Measurements from ENCODE around the gene TPRX1. TPM values are rescaled to one million over a fixed set of nuclear protein-coding genes. Genes with fewer than 3 reads are reported as not detected.

The TPRX1 gene
- total and polyA plus RNA-seq, 8 donors: not detected

DNA sequence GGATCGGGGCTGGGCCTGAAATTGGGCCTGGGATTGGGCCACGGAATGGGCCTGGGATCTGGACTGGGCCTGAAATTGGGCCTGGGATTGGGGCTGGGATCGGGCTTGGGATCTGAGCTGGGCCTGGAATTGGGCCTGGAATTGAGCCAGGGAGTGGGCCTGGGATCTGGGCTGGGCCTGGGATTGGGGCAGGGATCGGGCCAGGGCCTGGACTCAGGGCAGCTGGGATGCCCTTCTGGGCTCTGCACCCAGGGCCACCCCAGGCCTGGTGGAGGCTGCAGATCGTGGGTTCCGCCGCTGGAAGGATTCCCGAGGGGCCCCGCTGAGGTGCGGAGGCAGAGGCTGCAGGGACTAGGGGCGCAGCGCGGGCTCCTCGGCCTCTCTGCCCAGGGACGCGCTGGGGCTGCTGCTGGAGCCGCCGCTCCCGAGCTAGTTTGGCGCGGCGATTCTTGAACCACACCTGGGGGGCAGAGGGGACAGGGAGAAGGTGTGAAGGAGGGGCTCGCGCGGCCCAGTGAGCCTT lies 1.8 kb downstream of the TPRX1 start:
- WGBS, 5 donors: 83 to 97% (median 87%) methylated on average over 7 to 22 of the region's 25 CpGs
- Histone ChIP-seq H3K9me3 (peaks cover 0 to 5% (median 0%) of the 10 kb centered on the region in 4 donors), H3K27me3 (no peaks in the 10 kb centered on the region), H3K4me3 (no peak overlapping the region), H3K27ac (no peak overlapping the region), H3K36me3 (no peaks in the 10 kb centered on the region), H3K4me1 (no peaks in the 10 kb centered on the region)
- DNase-seq: no peak
- TF ChIP-seq POLR2AphosphoS5 (IDR thresholded peaks at IDR 0.05): no peak
- no peak for TF ChIP-seq POLR2A (IDR thresholded peaks at IDR 0.05)
- no peak for TF ChIP-seq EP300 (IDR thresholded peaks at IDR 0.05)
- TF ChIP-seq, protein P1, sequence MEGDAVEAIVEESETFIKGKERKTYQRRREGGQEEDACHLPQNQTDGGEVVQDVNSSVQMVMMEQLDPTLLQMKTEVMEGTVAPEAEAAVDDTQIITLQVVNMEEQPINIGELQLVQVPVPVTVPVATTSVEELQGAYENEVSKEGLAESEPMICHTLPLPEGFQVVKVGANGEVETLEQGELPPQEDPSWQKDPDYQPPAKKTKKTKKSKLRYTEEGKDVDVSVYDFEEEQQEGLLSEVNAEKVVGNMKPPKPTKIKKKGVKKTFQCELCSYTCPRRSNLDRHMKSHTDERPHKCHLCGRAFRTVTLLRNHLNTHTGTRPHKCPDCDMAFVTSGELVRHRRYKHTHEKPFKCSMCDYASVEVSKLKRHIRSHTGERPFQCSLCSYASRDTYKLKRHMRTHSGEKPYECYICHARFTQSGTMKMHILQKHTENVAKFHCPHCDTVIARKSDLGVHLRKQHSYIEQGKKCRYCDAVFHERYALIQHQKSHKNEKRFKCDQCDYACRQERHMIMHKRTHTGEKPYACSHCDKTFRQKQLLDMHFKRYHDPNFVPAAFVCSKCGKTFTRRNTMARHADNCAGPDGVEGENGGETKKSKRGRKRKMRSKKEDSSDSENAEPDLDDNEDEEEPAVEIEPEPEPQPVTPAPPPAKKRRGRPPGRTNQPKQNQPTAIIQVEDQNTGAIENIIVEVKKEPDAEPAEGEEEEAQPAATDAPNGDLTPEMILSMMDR (IDR thresholded peaks at IDR 0.05): no peak
- intact Hi-C loops (cut with DNase I; ENCODE audit: low total_unique reads): no loop called here

DNA sequence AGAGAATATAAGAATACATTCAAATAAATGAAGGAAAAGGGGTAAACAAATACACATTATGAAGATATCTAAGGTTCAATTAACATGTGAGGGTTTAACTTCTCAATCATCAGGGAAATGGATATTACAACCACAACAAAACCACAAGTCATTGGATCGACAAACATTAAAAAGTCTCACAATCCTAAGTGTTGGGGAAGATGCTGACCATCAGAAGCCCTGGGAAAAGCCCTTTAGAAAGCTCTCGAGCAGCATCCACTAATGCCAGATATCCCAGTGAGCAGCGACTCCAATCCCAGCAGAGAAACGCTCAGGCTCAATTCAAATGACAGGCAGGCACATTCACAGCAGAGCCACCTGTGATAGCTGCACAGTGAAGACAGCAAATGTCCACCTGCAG lies 3.1 kb downstream of the TPRX1 start:
- TF ChIP-seq EP300 (IDR thresholded peaks at IDR 0.05): no peak
- no peak for TF ChIP-seq POLR2AphosphoS5 (IDR thresholded peaks at IDR 0.05)
- TF ChIP-seq, protein P1 (IDR thresholded peaks at IDR 0.05): no peak
- TF ChIP-seq POLR2A (IDR thresholded peaks at IDR 0.05): no peak
- intact Hi-C loops (cut with DNase I; ENCODE audit: low total_unique reads): no loop called here
- WGBS, 5 donors: 91 to 96% (median 92%) methylated on average over 4 of the region's 4 CpGs
- Histone ChIP-seq H3K27ac (no peak overlapping the region), H3K27me3 (no peaks in the 10 kb centered on the region), H3K4me1 (no peaks in the 10 kb centered on the region), H3K36me3 (no peaks in the 10 kb centered on the region), H3K4me3 (no peak overlapping the region), H3K9me3 (peaks cover 0 to 5% (median 0%) of the 10 kb centered on the region in 4 donors)
- no peak for DNase-seq

DNA sequence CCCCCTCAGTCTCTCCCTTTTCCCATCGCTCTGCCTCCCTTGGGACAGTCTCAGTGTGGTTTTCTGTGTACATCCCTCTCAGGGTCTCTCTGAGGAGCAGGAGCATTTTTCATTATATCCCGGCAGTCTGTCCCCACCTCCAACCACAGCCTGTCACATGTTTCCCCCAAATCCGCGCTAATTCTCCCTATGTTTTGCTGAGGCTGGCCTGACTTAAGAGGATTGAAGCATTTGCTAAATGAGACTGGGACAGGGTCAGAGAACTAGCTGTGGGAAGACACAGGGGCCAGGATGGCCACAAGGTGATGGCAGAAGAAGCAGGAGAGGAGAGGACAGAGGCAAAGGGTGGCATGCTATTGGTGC lies 5.5 kb downstream of the TPRX1 start:
- H3K36me3 ChIP-seq: no peaks in the 10 kb centered on the region
- H3K27ac ChIP-seq: no peak overlapping the region
- no peak for DNase-seq
- no peaks in the 10 kb centered on the region for H3K4me1 ChIP-seq
- no peak overlapping the region for H3K4me3 ChIP-seq
- peaks cover 0 to 5% (median 0%) of the 10 kb centered on the region in 4 donors for H3K9me3 ChIP-seq
- WGBS, 5 donors: 72 to 83% (median 80%) methylated on average over 4 of the region's 4 CpGs
- TF ChIP-seq EP300 (IDR thresholded peaks at IDR 0.05): no peak
- TF ChIP-seq POLR2A (IDR thresholded peaks at IDR 0.05): no peak
- TF ChIP-seq, protein P1 (IDR thresholded peaks at IDR 0.05): no peak
- no peak for TF ChIP-seq POLR2AphosphoS5 (IDR thresholded peaks at IDR 0.05)
- H3K27me3 ChIP-seq: no peaks in the 10 kb centered on the region
- intact Hi-C loops (cut with DNase I; ENCODE audit: low total_unique reads): no loop called here

GRCh38 chr19:47797996-47798903 lies 6.1 kb downstream of the TPRX1 start:
- intact Hi-C loops (cut with DNase I; ENCODE audit: low total_unique reads): no loop called here
- no peaks in the 10 kb centered on the region for H3K4me1 ChIP-seq
- H3K27me3 ChIP-seq: no peaks in the 10 kb centered on the region
- peaks cover 0 to 5% (median 0%) of the 10 kb centered on the region in 4 donors for H3K9me3 ChIP-seq
- no peak overlapping the region for H3K4me3 ChIP-seq
- no peak for DNase-seq
- no peak overlapping the region for H3K27ac ChIP-seq
- H3K36me3 ChIP-seq: no peaks in the 10 kb centered on the region
- WGBS, 5 donors: 58 to 63% (median 59%) methylated on average over 14 of the region's 14 CpGs
- no peak for TF ChIP-seq POLR2A (IDR thresholded peaks at IDR 0.05)
- TF ChIP-seq, protein P1 (IDR thresholded peaks at IDR 0.05): no peak
- no peak for TF ChIP-seq POLR2AphosphoS5 (IDR thresholded peaks at IDR 0.05)

All from stomach (tissue), 9 donors.